ENCODE results near the gene APP.

APP gene

DNA sequence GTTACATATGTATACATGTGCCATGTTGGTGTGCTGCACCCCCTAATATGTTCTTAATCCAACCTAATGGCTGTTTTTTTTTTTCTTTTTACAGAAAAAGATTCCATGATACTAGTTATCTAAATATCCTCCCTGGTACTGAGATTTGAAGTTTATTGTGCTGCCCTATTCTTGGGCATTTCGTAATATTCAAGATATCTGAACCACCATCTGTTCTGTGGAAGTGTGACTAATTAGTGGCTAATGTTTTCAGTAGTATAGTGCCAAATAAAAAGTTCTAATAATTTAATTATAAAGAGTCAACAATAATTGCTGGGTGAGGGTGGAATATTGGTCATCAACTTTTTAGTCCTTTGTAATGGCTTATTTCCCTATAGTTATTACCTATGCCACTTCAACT is 218.3 kb downstream of the APP start:
- Histone ChIP-seq H2AFZ (no peak overlapping the region), H3K4me3 (ENCODE audit: low read depth, low read length) (no peak overlapping the region), H3K9ac (no peak overlapping the region), H3K4me2 (ENCODE audit: low read length) (no peak overlapping the region), H3K27ac (no peak overlapping the region), H3K4me1 (no peaks in the 10 kb centered on the region), H3K79me2 (no peaks in the 10 kb centered on the region), H3K36me3 (ENCODE audit: control insufficient read depth, insufficient read depth, low read length) (no peaks in the 10 kb centered on the region), H3K27me3 (ENCODE audit: control insufficient read depth, insufficient read depth, low read length) (no peaks in the 10 kb centered on the region), H3K9me3 (ENCODE audit: control insufficient read depth, low read length) (no peaks in the 10 kb centered on the region)
- TF ChIP-seq CTCF (IDR thresholded peaks at IDR 0.05): no peak

- Histone ChIP-seq H3K9me3 (ENCODE audit: control insufficient read depth, low read length) (no peaks in the 10 kb centered on the region), H3K27ac (no peak overlapping the region), H3K36me3 (ENCODE audit: control insufficient read depth, insufficient read depth, low read length) (no peaks in the 10 kb centered on the region), H3K27me3 (ENCODE audit: control insufficient read depth, insufficient read depth, low read length) (no peaks in the 10 kb centered on the region), H3K4me3 (ENCODE audit: low read depth, low read length) (no peak overlapping the region), H3K4me1 (no peaks in the 10 kb centered on the region), H3K9ac (no peak overlapping the region), H3K79me2 (no peaks in the 10 kb centered on the region), H3K4me2 (ENCODE audit: low read length) (no peak overlapping the region), H2AFZ (no peak overlapping the region)
- no peak for TF ChIP-seq CTCF (IDR thresholded peaks at IDR 0.05)
These were observed 220.9 kb downstream of the APP start for GRCh38 chr21:25949701-25950100.

DNA sequence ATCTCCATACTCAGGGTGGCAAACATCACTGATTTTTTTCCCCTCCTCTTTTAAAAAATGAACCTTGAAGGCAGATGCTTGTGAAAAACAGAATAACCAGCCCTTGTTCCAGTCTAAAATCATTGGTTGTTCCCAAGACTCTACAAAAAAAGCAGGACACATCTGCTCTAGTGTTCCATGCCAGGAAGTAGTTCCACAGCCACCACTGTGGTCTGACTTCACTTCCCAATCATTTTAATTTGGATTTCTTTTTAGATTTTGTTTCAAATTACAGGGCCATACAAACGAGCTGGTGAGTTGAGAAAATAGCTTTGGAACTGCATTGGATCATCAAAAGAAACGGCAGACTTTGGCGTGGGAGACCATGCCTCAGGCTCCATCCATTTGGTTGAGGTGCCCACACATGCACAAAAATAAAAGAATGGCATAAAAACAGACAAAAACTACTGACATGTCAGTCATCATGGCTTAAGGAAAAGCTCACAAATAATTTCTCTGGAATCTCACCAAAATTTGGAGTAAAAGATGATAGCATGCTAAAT is 225.8 kb downstream of the APP start:
- TF ChIP-seq CTCF (IDR thresholded peaks at IDR 0.05): no peak
- Histone ChIP-seq H3K9me3 (ENCODE audit: control insufficient read depth, low read length) (no peaks in the 10 kb centered on the region), H3K27ac (no peak overlapping the region)

GRCh38 chr21:25944082-25944481 is 226.5 kb downstream of the APP start:
- no peak overlapping the region for H3K27ac ChIP-seq
- H3K4me1 ChIP-seq: no peaks in the 10 kb centered on the region
- no peak for TF ChIP-seq CTCF (IDR thresholded peaks at IDR 0.05)

More for the DNA sequence above, 225.8 kb downstream of the APP start:
- no peaks in the 10 kb centered on the region for H3K4me1 ChIP-seq
- H3K4me2 ChIP-seq (ENCODE audit: low read length): no peak overlapping the region
- H3K9ac ChIP-seq: no peak overlapping the region
- no peak overlapping the region for H2AFZ ChIP-seq
- H3K79me2 ChIP-seq: no peaks in the 10 kb centered on the region
- H3K27me3 ChIP-seq (ENCODE audit: control insufficient read depth, insufficient read depth, low read length): no peaks in the 10 kb centered on the region
- no peaks in the 10 kb centered on the region for H3K36me3 ChIP-seq (ENCODE audit: control insufficient read depth, insufficient read depth, low read length)
- no peak overlapping the region for H3K4me3 ChIP-seq (ENCODE audit: low read depth, low read length)

DNA sequence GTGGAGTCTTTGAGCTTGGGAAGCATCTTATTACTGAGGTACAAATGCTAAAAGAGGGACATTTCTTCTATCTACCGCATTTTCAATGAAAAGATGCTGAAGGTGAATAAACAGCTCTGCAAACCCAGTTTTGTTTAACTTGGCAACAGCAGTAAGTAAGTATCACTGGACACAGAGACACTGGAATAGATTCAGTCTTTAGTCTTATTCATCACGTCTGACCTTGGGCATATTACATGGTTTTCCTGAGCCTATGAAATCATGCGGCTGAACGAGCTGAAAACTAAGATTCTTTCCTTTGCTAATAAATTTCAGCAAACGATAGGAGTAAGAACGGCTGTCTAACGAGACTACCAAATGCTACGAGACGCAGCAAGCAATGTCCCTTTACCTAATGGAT is 228.4 kb downstream of the APP start:
- Histone ChIP-seq H2AFZ (no peak overlapping the region), H3K36me3 (ENCODE audit: control insufficient read depth, insufficient read depth, low read length) (no peaks in the 10 kb centered on the region), H3K4me1 (no peaks in the 10 kb centered on the region), H3K4me2 (ENCODE audit: low read length) (no peak overlapping the region), H3K9me3 (ENCODE audit: control insufficient read depth, low read length) (no peaks in the 10 kb centered on the region), H3K4me3 (ENCODE audit: low read depth, low read length) (no peak overlapping the region), H3K27me3 (ENCODE audit: control insufficient read depth, insufficient read depth, low read length) (no peaks in the 10 kb centered on the region), H3K79me2 (no peaks in the 10 kb centered on the region), H3K9ac (no peak overlapping the region), H3K27ac (no peak overlapping the region)
- TF ChIP-seq CTCF (IDR thresholded peaks at IDR 0.05): no peak

More at GRCh38 chr21:25944082-25944481, 226.5 kb downstream of the APP start:
- Histone ChIP-seq H3K79me2 (no peaks in the 10 kb centered on the region), H3K4me2 (ENCODE audit: low read length) (no peak overlapping the region), H3K36me3 (ENCODE audit: control insufficient read depth, insufficient read depth, low read length) (no peaks in the 10 kb centered on the region), H3K4me3 (ENCODE audit: low read depth, low read length) (no peak overlapping the region), H2AFZ (no peak overlapping the region), H3K9ac (no peak overlapping the region), H3K9me3 (ENCODE audit: control insufficient read depth, low read length) (no peaks in the 10 kb centered on the region), H3K27me3 (ENCODE audit: control insufficient read depth, insufficient read depth, low read length) (no peaks in the 10 kb centered on the region)

Measured in parathyroid adenoma (tissue), 2 donors.